Nephron (organoid): ENCODE measurements around the gene ADCY10.

Experiments used
- H3K27ac Mint-ChIP-seq, 3 experiments: 2 replicates each; pipeline ENCODE4 v1.8.0; 2020; ENCODE audit warnings: mixed read lengths in 3 of 3, mild to moderate bottlenecking in 2 of 3, moderate library complexity in 1 of 3
- H3K27me3 Mint-ChIP-seq: 2 replicates; pipeline ENCODE4 v1.8.0; 2021; ENCODE audit warnings: low read depth, mild to moderate bottlenecking, moderate library complexity, mixed read lengths
- H3K36me3 Mint-ChIP-seq: 2 replicates; pipeline ENCODE4 v1.8.0; 2020; ENCODE audit warnings: low read depth, mixed read lengths
- H3K4me1 Mint-ChIP-seq: 2 replicates; pipeline ENCODE4 v1.8.0; 2020; ENCODE audit warnings: mixed read lengths
- H3K4me3 Mint-ChIP-seq, 3 experiments: 2 replicates each; pipeline ENCODE4 v1.8.0; 2020; ENCODE audit warnings: mild to moderate bottlenecking in 3 of 3, mixed read lengths in 3 of 3, moderate library complexity in 2 of 3
- H3K9me3 Mint-ChIP-seq: 2 replicates; pipeline ENCODE4 v1.8.0; 2020; ENCODE audit warnings: mixed read lengths
- TF ChIP-seq, protein P1 (sequence below), 3 experiments: fragments of 200-600 bp; sonication (generic); IDR thresholded peaks; one replicate each; pipeline ENCODE4 v1.5.0; 2021; ENCODE audit warnings: antibody characterized with exemption in 3 of 3; ENCODE audit not compliant: unreplicated experiment in 3 of 3

Gene ADCY10

DNA sequence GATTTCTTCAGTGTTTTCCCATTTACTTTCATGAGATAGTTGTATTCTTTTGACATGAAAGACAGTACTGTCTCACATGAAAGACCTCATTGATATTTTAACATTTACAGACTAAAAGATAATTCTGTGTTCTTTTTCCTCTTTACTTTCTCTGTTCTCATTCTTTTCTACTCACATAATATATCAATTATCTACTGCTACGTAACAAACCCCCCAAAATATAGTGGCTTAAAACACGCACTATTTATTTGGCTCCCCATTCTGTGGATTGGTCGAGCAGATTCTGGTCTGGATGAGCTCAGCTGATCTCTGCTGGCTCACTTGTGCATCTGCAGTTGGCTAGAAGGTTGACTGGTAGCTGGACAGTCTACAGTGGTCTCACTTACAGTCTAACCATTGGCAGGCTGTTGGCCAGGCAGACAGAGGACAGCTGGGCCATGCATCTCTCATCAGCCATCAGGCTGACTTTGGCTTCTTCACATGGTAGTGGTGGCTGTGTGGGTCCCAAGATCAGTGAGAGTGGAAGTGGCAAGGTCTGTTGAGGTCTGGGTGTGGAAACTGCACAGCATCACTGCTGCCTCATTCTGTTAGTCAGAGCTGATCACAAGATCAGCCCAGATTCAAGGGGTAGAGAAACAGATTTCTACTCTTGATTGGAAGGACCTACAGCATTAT, 128.9 kb downstream of the ADCY10 start:
- no peak overlapping the region for H3K4me3 Mint-ChIP-seq
- peaks cover 14% of the 10 kb centered on the region for H3K9me3 Mint-ChIP-seq

DNA sequence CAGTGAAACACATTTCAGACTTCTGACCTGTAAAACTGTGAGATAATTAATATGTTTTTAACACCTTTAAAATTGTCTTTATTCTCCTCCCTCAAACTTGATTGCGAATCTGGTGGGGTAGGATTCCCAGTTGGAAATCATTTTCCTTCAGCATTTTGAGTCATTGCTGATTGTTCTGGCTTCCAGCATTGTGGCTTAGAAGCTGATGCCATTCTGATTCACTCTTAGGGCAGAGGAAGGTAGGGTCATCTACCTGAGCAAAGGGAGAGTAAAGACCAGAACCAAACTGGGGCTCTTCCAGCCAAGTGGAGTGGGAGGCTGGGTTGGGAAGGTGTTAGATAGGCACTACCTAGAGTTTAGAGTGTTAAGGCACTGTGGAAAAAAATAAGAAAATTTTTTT, 131.0 kb downstream of the ADCY10 start:
- no peak overlapping the region for H3K27ac Mint-ChIP-seq

More for the DNA sequence above, 128.9 kb downstream of the ADCY10 start:
- Mint-ChIP-seq H3K4me1 (no peaks in the 10 kb centered on the region), H3K27ac (no peak overlapping the region), H3K27me3 (no peaks in the 10 kb centered on the region), H3K36me3 (peaks cover 90% of the 10 kb centered on the region)
- TF ChIP-seq, protein P1, sequence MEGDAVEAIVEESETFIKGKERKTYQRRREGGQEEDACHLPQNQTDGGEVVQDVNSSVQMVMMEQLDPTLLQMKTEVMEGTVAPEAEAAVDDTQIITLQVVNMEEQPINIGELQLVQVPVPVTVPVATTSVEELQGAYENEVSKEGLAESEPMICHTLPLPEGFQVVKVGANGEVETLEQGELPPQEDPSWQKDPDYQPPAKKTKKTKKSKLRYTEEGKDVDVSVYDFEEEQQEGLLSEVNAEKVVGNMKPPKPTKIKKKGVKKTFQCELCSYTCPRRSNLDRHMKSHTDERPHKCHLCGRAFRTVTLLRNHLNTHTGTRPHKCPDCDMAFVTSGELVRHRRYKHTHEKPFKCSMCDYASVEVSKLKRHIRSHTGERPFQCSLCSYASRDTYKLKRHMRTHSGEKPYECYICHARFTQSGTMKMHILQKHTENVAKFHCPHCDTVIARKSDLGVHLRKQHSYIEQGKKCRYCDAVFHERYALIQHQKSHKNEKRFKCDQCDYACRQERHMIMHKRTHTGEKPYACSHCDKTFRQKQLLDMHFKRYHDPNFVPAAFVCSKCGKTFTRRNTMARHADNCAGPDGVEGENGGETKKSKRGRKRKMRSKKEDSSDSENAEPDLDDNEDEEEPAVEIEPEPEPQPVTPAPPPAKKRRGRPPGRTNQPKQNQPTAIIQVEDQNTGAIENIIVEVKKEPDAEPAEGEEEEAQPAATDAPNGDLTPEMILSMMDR (IDR thresholded peaks at IDR 0.05; ENCODE audit: unreplicated experiment in 3 of 3) = no peak

DNA sequence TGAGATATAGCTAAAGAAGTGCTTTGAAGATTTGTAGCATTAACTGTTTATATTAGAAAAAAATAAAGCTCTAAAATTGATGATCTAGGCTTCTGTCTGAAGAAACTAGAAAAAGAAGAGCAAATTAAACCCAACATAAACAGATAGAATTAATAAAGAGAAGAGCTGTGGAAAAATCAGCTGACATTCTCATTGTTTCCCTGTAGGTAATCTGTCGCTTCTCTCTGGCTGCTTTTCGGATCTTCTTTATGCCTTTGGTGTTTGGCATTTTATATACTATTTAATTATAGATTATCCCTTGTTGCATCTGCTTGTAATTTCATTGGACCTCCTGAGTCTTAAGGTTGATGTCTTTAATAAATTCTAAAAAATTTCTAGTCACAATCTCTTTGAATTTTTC, 132.4 kb downstream of the ADCY10 start:
- H3K4me3 Mint-ChIP-seq = no peak overlapping the region
- peaks cover 34% of the 10 kb centered on the region for H3K9me3 Mint-ChIP-seq
- TF ChIP-seq, protein P1 (IDR thresholded peaks at IDR 0.05; ENCODE audit: unreplicated experiment in 3 of 3) = no peak
- H3K27me3 Mint-ChIP-seq = no peaks in the 10 kb centered on the region
- H3K4me1 Mint-ChIP-seq = no peaks in the 10 kb centered on the region
- no peak overlapping the region for H3K27ac Mint-ChIP-seq
- H3K36me3 Mint-ChIP-seq = peaks cover 90% of the 10 kb centered on the region

More for the DNA sequence above, 131.0 kb downstream of the ADCY10 start:
- Mint-ChIP-seq H3K9me3 (peaks cover 28% of the 10 kb centered on the region), H3K27me3 (no peaks in the 10 kb centered on the region), H3K36me3 (peaks cover 90% of the 10 kb centered on the region), H3K4me3 (no peak overlapping the region), H3K4me1 (no peaks in the 10 kb centered on the region)
- TF ChIP-seq, protein P1 (IDR thresholded peaks at IDR 0.05; ENCODE audit: unreplicated experiment in 3 of 3) = no peak

DNA sequence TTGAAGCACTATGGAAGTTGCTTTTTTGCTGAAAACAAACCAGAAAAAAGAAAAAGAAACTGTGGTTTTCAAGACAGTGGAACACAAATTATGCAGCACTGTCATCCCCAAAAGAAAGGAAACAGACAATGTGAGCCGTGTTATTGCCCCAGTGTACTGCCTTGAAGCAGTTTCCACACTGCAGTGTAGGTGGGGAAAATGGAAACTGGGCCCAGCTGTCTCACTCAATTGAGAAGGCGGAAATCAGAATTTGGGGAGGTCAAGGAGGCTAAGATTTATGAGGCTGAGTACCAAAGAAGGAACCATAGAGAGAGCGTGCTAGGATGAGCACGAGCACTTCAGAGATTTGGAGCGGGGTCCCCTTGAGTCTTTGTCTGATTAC, 136.7 kb downstream of the ADCY10 start:
- no peak overlapping the region for H3K4me3 Mint-ChIP-seq
- H3K36me3 Mint-ChIP-seq = peaks cover 91% of the 10 kb centered on the region
- peaks cover 34% of the 10 kb centered on the region for H3K9me3 Mint-ChIP-seq
- no peak overlapping the region for H3K27ac Mint-ChIP-seq
- TF ChIP-seq, protein P1 (IDR thresholded peaks at IDR 0.05; ENCODE audit: unreplicated experiment in 3 of 3) = no peak
- no peaks in the 10 kb centered on the region for H3K4me1 Mint-ChIP-seq
- no peaks in the 10 kb centered on the region for H3K27me3 Mint-ChIP-seq

DNA sequence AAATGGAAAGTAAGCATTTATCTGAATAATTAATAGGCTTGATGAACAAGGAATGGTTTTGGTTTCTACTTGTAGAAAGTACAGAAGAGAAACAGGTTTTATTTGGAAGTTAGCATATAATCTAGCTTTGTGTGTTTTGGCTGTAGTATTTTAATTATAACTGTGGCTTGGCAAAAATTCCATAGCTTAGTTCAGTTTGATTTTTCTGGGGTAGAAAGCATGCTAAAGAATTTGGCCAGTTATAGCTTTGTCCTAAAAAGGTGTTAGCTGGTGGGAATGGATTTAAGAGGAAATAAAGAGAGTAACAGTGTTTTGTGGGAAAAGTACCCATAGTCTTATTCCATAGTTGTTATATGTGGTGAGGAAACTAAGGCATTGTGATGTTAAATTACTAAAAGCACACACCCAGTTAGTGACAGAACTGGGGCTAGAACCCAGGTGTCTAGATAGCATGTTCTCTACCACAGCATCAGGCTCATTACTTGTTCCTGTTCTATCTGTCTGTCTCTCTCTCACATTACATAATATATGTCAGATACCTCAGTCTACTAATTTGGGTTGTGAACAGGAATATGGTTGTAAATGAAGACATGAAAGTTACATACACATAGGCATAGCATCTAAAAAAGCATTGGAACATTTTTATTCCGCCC, 137.2 kb downstream of the ADCY10 start:
- peaks cover 31% of the 10 kb centered on the region for H3K9me3 Mint-ChIP-seq
- no peak overlapping the region for H3K27ac Mint-ChIP-seq
- H3K4me3 Mint-ChIP-seq = no peak overlapping the region
- peaks cover 91% of the 10 kb centered on the region for H3K36me3 Mint-ChIP-seq
- TF ChIP-seq, protein P1 (IDR thresholded peaks at IDR 0.05; ENCODE audit: unreplicated experiment in 3 of 3) = no peak
- no peaks in the 10 kb centered on the region for H3K4me1 Mint-ChIP-seq
- no peaks in the 10 kb centered on the region for H3K27me3 Mint-ChIP-seq

DNA sequence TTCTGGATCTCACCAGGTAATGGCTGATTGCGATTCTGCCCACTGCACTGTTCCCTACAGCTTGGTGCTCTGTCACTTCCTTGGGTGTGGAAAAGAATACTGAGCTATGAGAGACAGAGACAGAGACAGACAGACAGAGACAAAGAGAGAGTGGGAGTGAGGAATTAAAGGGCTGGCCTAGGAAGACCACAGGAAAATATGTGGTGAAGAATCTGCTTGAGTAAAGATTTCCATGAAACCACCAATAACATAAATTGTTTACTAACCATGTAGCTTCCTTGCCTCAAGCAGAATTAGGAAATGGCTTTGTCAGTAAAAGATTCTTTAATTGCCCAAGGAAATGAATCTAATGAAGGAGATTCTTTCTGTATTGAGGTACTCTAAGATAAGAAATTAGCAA, 137.8 kb downstream of the ADCY10 start:
- H3K27ac Mint-ChIP-seq = peak overlapping the region in 1 of 3 experiments; percentile 37
- TF ChIP-seq, protein P1 (IDR thresholded peaks at IDR 0.05; ENCODE audit: unreplicated experiment in 3 of 3) = no peak
- H3K9me3 Mint-ChIP-seq = peaks cover 29% of the 10 kb centered on the region
- peaks cover 91% of the 10 kb centered on the region for H3K36me3 Mint-ChIP-seq
- no peaks in the 10 kb centered on the region for H3K27me3 Mint-ChIP-seq
- H3K4me3 Mint-ChIP-seq = no peak overlapping the region
- no peaks in the 10 kb centered on the region for H3K4me1 Mint-ChIP-seq
